HCT116 (cell line): ENCODE results near the gene KDSR. TPM values are rescaled to one million over a fixed set of nuclear protein-coding genes. Genes with fewer than 3 reads are reported as not detected.

Experiments used
- ATAC-seq: fragments of 200-7000 bp; cut with Tn5 transposase; 2 replicates; pipeline ENCODE4 v1.9.1; 2020; ENCODE audit warnings: mild to moderate bottlenecking, moderate library complexity
- BruUV-seq: library from RNA; stranded (reverse); fragments of 400-500 nt; replicated peaks from 2 replicates; lab custom pipeline; 2021; lab: Mats Ljungman, UMichigan
- CTCF ChIA-PET: fragments of 300-600 bp; sonication (Branson Sonifier 250); formaldehyde crosslinking; loops from one replicate; lab custom pipeline; 2021; ENCODE audit warnings: antibody characterized with exemption; lab: Charles Lee
- POLR2A ChIA-PET: fragments of 300-600, 350-600 bp; sonication (Branson Sonifier 250); formaldehyde crosslinking; loops from one replicate; lab custom pipeline; 2021; ENCODE audit warnings: antibody characterized with exemption; lab: Charles Lee
- RAD21 ChIA-PET, 2 experiments: fragments of 300-600 bp; sonication (Branson Sonifier 250); formaldehyde crosslinking; loops; one replicate each; lab custom pipeline; 2023; ENCODE audit warnings: low total read pairs in 2 of 2; ENCODE audit not compliant: uncharacterized antibody in 2 of 2, unreplicated experiment in 2 of 2, low non-redundant PET in 1 of 2; lab: Charles Lee
- DNase-seq: peaks from one replicate; pipeline ENCODE4 v3.0.0-alpha.2; 2010; ENCODE audit warnings: low read depth, low spot score
- H2AFZ ChIP-seq: fragments of 200-600 bp; shearing (Covaris generic), sonication (generic); 2 replicates; pipeline ENCODE4 v1.6.1; 2017; ENCODE audit warnings: low read depth, mixed run types, mixed read lengths, antibody characterized with exemption, low read length; ENCODE audit not compliant: poor library complexity, severe bottlenecking
- H3K27ac ChIP-seq: 2 replicates; pipeline ENCODE4 v1.5.1; 2012; ENCODE audit warnings: low read depth, low read length
- H3K27me3 ChIP-seq: fragments of 200-600 bp; sonication (generic); 2 replicates; pipeline ENCODE4 v1.6.1; 2016; ENCODE audit warnings: mixed run types, low read length, mixed read lengths; ENCODE audit not compliant: insufficient read depth
- H3K36me3 ChIP-seq, 2 experiments: fragments of 200-500 bp in 1 of 2; fragments of 200-600 bp in 1 of 2; sonication (Bioruptor generic) in 1 of 2; sonication (generic) in 1 of 2; 2 replicates each; pipeline versions ENCODE4 v1.5.1 to v1.6.1; 2014 to 2016; ENCODE audit warnings: low read length in 2 of 2, inconsistent platforms in 1 of 2, mixed read lengths in 1 of 2, mixed run types in 1 of 2; ENCODE audit not compliant: insufficient read depth in 2 of 2, control insufficient read depth in 1 of 2
- H3K4me1 ChIP-seq, 2 experiments: fragments of 200-600 bp in 1 of 2; sonication (generic) in 1 of 2; 2 replicates each; pipeline versions ENCODE4 v1.5.1 to v1.6.1; 2012 to 2017; ENCODE audit warnings: low read length in 2 of 2, inconsistent platforms in 1 of 2, mild to moderate bottlenecking in 1 of 2, mixed read lengths in 1 of 2, mixed run types in 1 of 2, moderate library complexity in 1 of 2; ENCODE audit not compliant: insufficient read depth in 2 of 2, control insufficient read depth in 1 of 2
- H3K4me2 ChIP-seq: fragments of 200-600 bp; sonication (generic); 2 replicates; pipeline ENCODE4 v1.6.1; 2017; ENCODE audit warnings: mixed run types, low read length, mixed read lengths
- H3K4me3 ChIP-seq, 2 experiments: fragments of 200-600 bp in 1 of 2; sonication (generic) in 1 of 2; replicated peaks in 1 of 2; 2 replicates each; pipeline ENCODE4 v1.5.1; 2011 to 2016; ENCODE audit warnings: low read length in 2 of 2, control low read depth in 1 of 2, low read depth in 1 of 2, mild to moderate bottlenecking in 1 of 2, mixed read lengths in 1 of 2, mixed run types in 1 of 2
- H3K79me2 ChIP-seq: fragments of 200-600 bp; sonication (generic); 2 replicates; pipeline ENCODE4 v1.6.1; 2017; ENCODE audit warnings: mild to moderate bottlenecking, mixed run types, low read length, moderate library complexity, mixed read lengths; ENCODE audit not compliant: insufficient read depth
- H3K9ac ChIP-seq: fragments of 200-600 bp; sonication (generic); 2 replicates; pipeline ENCODE4 v1.6.1; 2016; ENCODE audit warnings: low read length, mixed read lengths
- H3K9me2 ChIP-seq: fragments of 200-600 bp; sonication (generic), shearing (Covaris generic); 2 replicates; pipeline ENCODE4 v1.6.1; 2017; ENCODE audit warnings: mixed run types, mild to moderate bottlenecking, moderate library complexity; ENCODE audit not compliant: insufficient read depth
- H3K9me3 ChIP-seq, 2 experiments: fragments of 200-500 bp in 1 of 2; fragments of 200-600 bp in 1 of 2; sonication (Bioruptor generic) in 1 of 2; sonication (generic) in 1 of 2; 2 replicates each; pipeline ENCODE4 v1.6.1; 2014 to 2017; ENCODE audit warnings: low read length in 2 of 2, mixed read lengths in 2 of 2, inconsistent platforms in 1 of 2, low read depth in 1 of 2, mild to moderate bottlenecking in 1 of 2, mixed run types in 1 of 2, moderate library complexity in 1 of 2; ENCODE audit not compliant: control insufficient read depth in 1 of 2, insufficient read depth in 1 of 2
- H4K20me1 ChIP-seq: fragments of 200-600 bp; sonication (generic), shearing (Covaris generic); 2 replicates; pipeline ENCODE4 v1.6.1; 2017; ENCODE audit warnings: mixed run types, mild to moderate bottlenecking, moderate library complexity; ENCODE audit not compliant: insufficient read depth
- CBX3 ChIP-seq: IDR thresholded peaks from 2 replicates; pipeline ENCODE4 v1.6.1; 2012; ENCODE audit warnings: low read depth
- ELF1 ChIP-seq: IDR thresholded peaks from 2 replicates; pipeline ENCODE4 v1.6.1; 2012; ENCODE audit warnings: low read depth, borderline replicate concordance
- EZH2 ChIP-seq: fragments of 200-600 bp; sonication (generic); IDR thresholded peaks from 2 replicates; pipeline ENCODE4 v1.6.1; 2017; ENCODE audit warnings: antibody characterized with exemption, mixed run types
- EZH2phosphoT487 ChIP-seq: fragments of 200-600 bp; IDR thresholded peaks from 2 replicates; pipeline ENCODE4 v1.6.1; 2018; ENCODE audit warnings: antibody characterized with exemption, borderline replicate concordance
- JUND ChIP-seq: IDR thresholded peaks from 2 replicates; pipeline ENCODE4 v1.6.1; 2012
- RAD21 ChIP-seq: IDR thresholded peaks from 2 replicates; pipeline ENCODE4 v1.6.1; 2012; ENCODE audit warnings: low read depth, mild to moderate bottlenecking
- REST ChIP-seq: IDR thresholded peaks from 2 replicates; pipeline ENCODE4 v1.6.1; 2012; ENCODE audit warnings: low read depth
- SIN3A ChIP-seq: IDR thresholded peaks from 2 replicates; pipeline ENCODE4 v1.6.1; 2012; ENCODE audit warnings: low read depth
- SP1 ChIP-seq: IDR thresholded peaks from 2 replicates; pipeline ENCODE4 v1.6.1; 2012; ENCODE audit warnings: low read depth
- ZFX ChIP-seq: fragments of 450-650 bp; IDR thresholded peaks from 2 replicates; pipeline ENCODE4 v1.6.1; 2017
- ZNF274 ChIP-seq: fragments of 200-500 bp; sonication (Bioruptor generic); IDR thresholded peaks from 2 replicates; pipeline ENCODE4 v1.6.1; 2014; ENCODE audit warnings: mild to moderate bottlenecking, low read depth, low read length, inconsistent platforms
- intact Hi-C: fragments of 100-400 bp; cut with micrococcal nuclease; formaldehyde crosslinking; loops from 2 replicates; pipeline ENCODE4 v1.10.0; 2022
- total RNA-seq: library from RNA; stranded (reverse); gene quantifications from one replicate; pipeline ENCODE4 v1.2.1, GENCODE V29; 2021; ENCODE audit not compliant: unreplicated experiment
- TF ChIP-seq, protein P1 (sequence below), 3 experiments: fragments of 200-600 bp in 1 of 3; sonication (generic) in 1 of 3; IDR thresholded peaks in 2 of 3; conservative IDR thresholded peaks in 1 of 3; 2 replicates each; pipeline ENCODE4 v1.5.1; 2012 to 2017; ENCODE audit warnings: low read depth in 2 of 3, low read length in 2 of 3, antibody characterized with exemption in 1 of 3, borderline replicate concordance in 1 of 3, control low read depth in 1 of 3, mild to moderate bottlenecking in 1 of 3, mixed read lengths in 1 of 3, mixed run types in 1 of 3, moderate library complexity in 1 of 3; ENCODE audit not compliant: insufficient read depth in 1 of 3
- TF ChIP-seq, protein P2 (sequence below): IDR thresholded peaks from 2 replicates; pipeline ENCODE4 v1.6.1; 2011; ENCODE audit warnings: mild to moderate bottlenecking, low read length, moderate library complexity; ENCODE audit not compliant: insufficient replicate concordance; ENCODE audit errors: extremely low read depth

KDSR gene
- total RNA-seq, 1 experiment from 2014 or later: 68.6 TPM

GRCh38 chr18:63301434-63301833 is 65.6 kb downstream of the KDSR start:
- H3K4me2 ChIP-seq: no peak overlapping the region
- ChIA-PET POLR2A (no interaction called here), CTCF (no interaction called here), RAD21 (no interaction called here)
- no peaks in the 10 kb centered on the region for H3K36me3 ChIP-seq
- ATAC-seq (no peak), DNase-seq (no peak)
- H3K9ac ChIP-seq: no peak overlapping the region
- no peaks in the 10 kb centered on the region for H3K27me3 ChIP-seq
- TF ChIP-seq ELF1: no peak
- no peak for TF ChIP-seq EZH2
- TF ChIP-seq RAD21: no peak
- TF ChIP-seq, protein P1, sequence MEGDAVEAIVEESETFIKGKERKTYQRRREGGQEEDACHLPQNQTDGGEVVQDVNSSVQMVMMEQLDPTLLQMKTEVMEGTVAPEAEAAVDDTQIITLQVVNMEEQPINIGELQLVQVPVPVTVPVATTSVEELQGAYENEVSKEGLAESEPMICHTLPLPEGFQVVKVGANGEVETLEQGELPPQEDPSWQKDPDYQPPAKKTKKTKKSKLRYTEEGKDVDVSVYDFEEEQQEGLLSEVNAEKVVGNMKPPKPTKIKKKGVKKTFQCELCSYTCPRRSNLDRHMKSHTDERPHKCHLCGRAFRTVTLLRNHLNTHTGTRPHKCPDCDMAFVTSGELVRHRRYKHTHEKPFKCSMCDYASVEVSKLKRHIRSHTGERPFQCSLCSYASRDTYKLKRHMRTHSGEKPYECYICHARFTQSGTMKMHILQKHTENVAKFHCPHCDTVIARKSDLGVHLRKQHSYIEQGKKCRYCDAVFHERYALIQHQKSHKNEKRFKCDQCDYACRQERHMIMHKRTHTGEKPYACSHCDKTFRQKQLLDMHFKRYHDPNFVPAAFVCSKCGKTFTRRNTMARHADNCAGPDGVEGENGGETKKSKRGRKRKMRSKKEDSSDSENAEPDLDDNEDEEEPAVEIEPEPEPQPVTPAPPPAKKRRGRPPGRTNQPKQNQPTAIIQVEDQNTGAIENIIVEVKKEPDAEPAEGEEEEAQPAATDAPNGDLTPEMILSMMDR (IDR thresholded peaks at IDR 0.05 in 2 of 3, conservative IDR thresholded peaks at IDR 0.05 in 1 of 3; ENCODE audit: borderline replicate concordance in 1 of 3, insufficient read depth in 1 of 3, low read depth in 2 of 3, low read length in 2 of 3): no peak
- TF ChIP-seq SIN3A: no peak
- TF ChIP-seq SP1: no peak
- no peak for TF ChIP-seq JUND
- no peak for TF ChIP-seq ZNF274
- no peak for TF ChIP-seq EZH2phosphoT487
- TF ChIP-seq, protein P2, sequence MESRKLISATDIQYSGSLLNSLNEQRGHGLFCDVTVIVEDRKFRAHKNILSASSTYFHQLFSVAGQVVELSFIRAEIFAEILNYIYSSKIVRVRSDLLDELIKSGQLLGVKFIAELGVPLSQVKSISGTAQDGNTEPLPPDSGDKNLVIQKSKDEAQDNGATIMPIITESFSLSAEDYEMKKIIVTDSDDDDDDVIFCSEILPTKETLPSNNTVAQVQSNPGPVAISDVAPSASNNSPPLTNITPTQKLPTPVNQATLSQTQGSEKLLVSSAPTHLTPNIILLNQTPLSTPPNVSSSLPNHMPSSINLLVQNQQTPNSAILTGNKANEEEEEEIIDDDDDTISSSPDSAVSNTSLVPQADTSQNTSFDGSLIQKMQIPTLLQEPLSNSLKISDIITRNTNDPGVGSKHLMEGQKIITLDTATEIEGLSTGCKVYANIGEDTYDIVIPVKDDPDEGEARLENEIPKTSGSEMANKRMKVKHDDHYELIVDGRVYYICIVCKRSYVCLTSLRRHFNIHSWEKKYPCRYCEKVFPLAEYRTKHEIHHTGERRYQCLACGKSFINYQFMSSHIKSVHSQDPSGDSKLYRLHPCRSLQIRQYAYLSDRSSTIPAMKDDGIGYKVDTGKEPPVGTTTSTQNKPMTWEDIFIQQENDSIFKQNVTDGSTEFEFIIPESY: no peak
- TF ChIP-seq ZFX: no peak
- no peak for TF ChIP-seq REST
- TF ChIP-seq CBX3: no peak
- H2AFZ ChIP-seq: no peak overlapping the region
- no peaks in the 10 kb centered on the region for H3K9me3 ChIP-seq
- H4K20me1 ChIP-seq: no peaks in the 10 kb centered on the region
- BruUV-seq: no TSS peak
- no peak overlapping the region for H3K4me3 ChIP-seq
- no peaks in the 10 kb centered on the region for H3K4me1 ChIP-seq
- no peaks in the 10 kb centered on the region for H3K9me2 ChIP-seq
- H3K27ac ChIP-seq: no peak overlapping the region
- no peaks in the 10 kb centered on the region for H3K79me2 ChIP-seq
- intact Hi-C loops: no loop called here
